ENCODE data around the gene GSK3B. TPM values are rescaled to one million over a fixed set of nuclear protein-coding genes. Genes with fewer than 3 reads are reported as not detected.

The GSK3B gene
- polyA plus RNA-seq, 3 donors = 16.2 to 20.6 (median 20.5) TPM

GRCh38 chr3:120021523-120021922, 72.7 kb downstream of the GSK3B start:
- peak overlapping the region in 3 of 7 donors; percentile 21 to 68 (median 25) for H3K27ac Mint-ChIP-seq
- H3K4me1 Mint-ChIP-seq = peaks cover 36% of the 10 kb centered on the region
- H3K4me3 Mint-ChIP-seq = no peak overlapping the region

GRCh38 chr3:120018299-120018698, 75.9 kb downstream of the GSK3B start:
- peaks cover 0 to 7% of the 10 kb centered on the region in 2 donors for H3K4me1 ChIP-seq (ENCODE audit: control insufficient read depth in 1 of 2, insufficient read depth in 2 of 2, low read length in 2 of 2)
- H3K4me3 Mint-ChIP-seq = no peak overlapping the region
- H3K36me3 Mint-ChIP-seq = peaks cover 3% of the 10 kb centered on the region in 2 donors
- intact Hi-C loops (cut with micrococcal nuclease) = no loop called here
- no peak for TF ChIP-seq CTCF (IDR thresholded peaks at IDR 0.05)
- peaks cover 98% of the 10 kb centered on the region for H3K79me2 ChIP-seq (ENCODE audit: insufficient read depth, low read length)
- H3K9me3 Mint-ChIP-seq = no peaks in the 10 kb centered on the region
- WGBS (ENCODE audit: insufficient coverage) = no CpG with 5 or more reads among the region's 3 CpGs
- H3K27ac ChIP-seq (ENCODE audit: low read depth in 1 of 2, low read length in 2 of 2) = peak overlapping the region in 1 of 2 donors; percentile 47
- no peak overlapping the region for H2AFZ ChIP-seq (ENCODE audit: insufficient read depth, low read depth, low read length, poor library complexity, severe bottlenecking)
- H3K4me3 ChIP-seq (replicated peaks in 1 of 3; ENCODE audit: low read depth in 2 of 3, low read length in 3 of 3) = no peak overlapping the region
- H3K9ac ChIP-seq (ENCODE audit: insufficient read depth, low read length, poor library complexity, severe bottlenecking) = no peak overlapping the region
- no peaks in the 10 kb centered on the region for H3K27me3 ChIP-seq (ENCODE audit: control insufficient read depth in 2 of 2, insufficient read depth in 2 of 2, low read length in 2 of 2)
- no peaks in the 10 kb centered on the region for H3K27me3 Mint-ChIP-seq (ENCODE audit: low read depth in 3 of 3)
- no peak overlapping the region for H3K27ac Mint-ChIP-seq
- no peaks in the 10 kb centered on the region for H3K36me3 ChIP-seq (replicated peaks in 1 of 2; ENCODE audit: control insufficient read depth in 1 of 2, insufficient read depth in 2 of 2, low read length in 2 of 2)
- no peak overlapping the region for H3K4me2 ChIP-seq (replicated peaks; ENCODE audit: extremely low read depth, low read length, poor library complexity, severe bottlenecking)
- peaks cover 100% of the 10 kb centered on the region for H4K20me1 ChIP-seq (ENCODE audit: insufficient read depth, low read length)
- no peak for DNase-seq
- no peaks in the 10 kb centered on the region for H3K9me3 ChIP-seq (replicated peaks in 1 of 2; ENCODE audit: control insufficient read depth in 1 of 2, insufficient read depth in 1 of 2, low read length in 2 of 2)
- peaks cover 45% of the 10 kb centered on the region for H3K4me1 Mint-ChIP-seq

More at GRCh38 chr3:120021523-120021922, 72.7 kb downstream of the GSK3B start:
- no peak overlapping the region for H2AFZ ChIP-seq (ENCODE audit: insufficient read depth, low read depth, low read length, poor library complexity, severe bottlenecking)
- no peak for TF ChIP-seq CTCF (IDR thresholded peaks at IDR 0.05)
- H3K9ac ChIP-seq (ENCODE audit: insufficient read depth, low read length, poor library complexity, severe bottlenecking) = no peak overlapping the region
- peaks cover 100% of the 10 kb centered on the region for H4K20me1 ChIP-seq (ENCODE audit: insufficient read depth, low read length)
- H3K27me3 Mint-ChIP-seq (ENCODE audit: low read depth in 3 of 3) = no peaks in the 10 kb centered on the region
- no peaks in the 10 kb centered on the region for H3K9me3 ChIP-seq (replicated peaks in 1 of 2; ENCODE audit: control insufficient read depth in 1 of 2, insufficient read depth in 1 of 2, low read length in 2 of 2)
- H3K4me2 ChIP-seq (replicated peaks; ENCODE audit: extremely low read depth, low read length, poor library complexity, severe bottlenecking) = no peak overlapping the region
- H3K27ac ChIP-seq (ENCODE audit: low read depth in 1 of 2, low read length in 2 of 2) = no peak overlapping the region
- peaks cover 4 to 6% of the 10 kb centered on the region in 2 donors for H3K36me3 Mint-ChIP-seq
- no peak overlapping the region for H3K4me3 ChIP-seq (replicated peaks in 1 of 3; ENCODE audit: low read depth in 2 of 3, low read length in 3 of 3)
- H3K36me3 ChIP-seq (replicated peaks in 1 of 2; ENCODE audit: control insufficient read depth in 1 of 2, insufficient read depth in 2 of 2, low read length in 2 of 2) = no peaks in the 10 kb centered on the region
- H3K4me1 ChIP-seq (ENCODE audit: control insufficient read depth in 1 of 2, insufficient read depth in 2 of 2, low read length in 2 of 2) = peaks cover 0 to 7% of the 10 kb centered on the region in 2 donors
- intact Hi-C loops (cut with micrococcal nuclease) = no loop called here
- peaks cover 0 to 3% (median 0%) of the 10 kb centered on the region in 7 donors for H3K9me3 Mint-ChIP-seq
- H3K79me2 ChIP-seq (ENCODE audit: insufficient read depth, low read length) = peaks cover 99% of the 10 kb centered on the region
- no peaks in the 10 kb centered on the region for H3K27me3 ChIP-seq (ENCODE audit: control insufficient read depth in 2 of 2, insufficient read depth in 2 of 2, low read length in 2 of 2)
- no peak for DNase-seq

All from CD14-positive monocyte (primary cell).